HepG2 (cell line): ENCODE measurements around the gene MTPN.

Experiments used
- CHD2 ChIP-seq: IDR thresholded peaks from 2 replicates; pipeline ENCODE4 v1.6.1; 2011; ENCODE audit warnings: low read depth, low read length, improper control_type of control experiment
- CTCF ChIP-seq: sonication (generic); formaldehyde crosslinking; IDR thresholded peaks from 2 replicates; pipeline ENCODE4 v1.5.0; 2020; ENCODE audit warnings: mild to moderate bottlenecking, missing genetic modification reagents, moderate library complexity
- KAT2B ChIP-seq: fragments of 150-350 bp; IDR thresholded peaks from 2 replicates; pipeline ENCODE4 v1.6.1; 2014; ENCODE audit warnings: low read depth, low read length, borderline replicate concordance
- KLF11 ChIP-seq: IDR thresholded peaks from 2 replicates; pipeline ENCODE4 v1.6.1; 2016; ENCODE audit warnings: missing compliant biosample characterization
- POLR2A ChIP-seq, 2 experiments: IDR thresholded peaks; 2 replicates each; pipeline ENCODE4 v1.6.1; 2011; ENCODE audit warnings: low read depth in 2 of 2, low read length in 2 of 2, mild to moderate bottlenecking in 1 of 2, moderate library complexity in 1 of 2; ENCODE audit not compliant: insufficient read depth in 1 of 2
- POLR2AphosphoS5 ChIP-seq: IDR thresholded peaks from 2 replicates; pipeline ENCODE4 v1.6.1; 2012; ENCODE audit warnings: low read depth, low read length
- RAD21 ChIP-seq: fragments of 450-650 bp; formaldehyde crosslinking; IDR thresholded peaks from 2 replicates; pipeline ENCODE4 v1.5.0; 2020; ENCODE audit warnings: mild to moderate bottlenecking
- YY1 ChIP-seq: IDR thresholded peaks from 2 replicates; pipeline ENCODE4 v1.6.1; 2011; ENCODE audit warnings: low read length, low read depth, moderate library complexity, mild to moderate bottlenecking; ENCODE audit not compliant: insufficient read depth, insufficient replicate concordance
- ZNF180 ChIP-seq: sonication (generic); formaldehyde crosslinking; IDR thresholded peaks from 2 replicates; pipeline ENCODE4 v1.4.0; 2020; ENCODE audit warnings: low read depth, missing genetic modification reagents, borderline replicate concordance
- ZNF644 ChIP-seq: IDR thresholded peaks from 2 replicates; pipeline ENCODE4 v1.6.1; 2016; ENCODE audit warnings: low read depth
- ZNF839 ChIP-seq: sonication (generic); formaldehyde crosslinking; IDR thresholded peaks from 2 replicates; pipeline ENCODE4 v1.4.0; 2020; ENCODE audit warnings: missing genetic modification reagents, mild to moderate bottlenecking, borderline replicate concordance
- TF ChIP-seq, protein P1 (sequence below): fragments of 450-650 bp; IDR thresholded peaks from 2 replicates; pipeline ENCODE4 v1.6.1; 2016

GRCh38 chr7:136012238-136012637 is 35.1 kb upstream of the MTPN start:
- TF ChIP-seq ZNF644 (CRISPR knock-in tag) (no peak), POLR2AphosphoS5 (no peak), KAT2B (no peak), CTCF (CRISPR knock-in tag) (no peak), ZNF839 (CRISPR knock-in tag) (no peak), KLF11 (CRISPR knock-in tag) (no peak), CHD2 (no peak), POLR2A (IDR thresholded peaks at IDR 0.05; ENCODE audit: insufficient read depth in 1 of 2, low read depth in 2 of 2, low read length in 2 of 2) (no peak), YY1 (no peak), RAD21 (CRISPR knock-in tag) (no peak), ZNF180 (no peak)
- TF ChIP-seq, protein P1, sequence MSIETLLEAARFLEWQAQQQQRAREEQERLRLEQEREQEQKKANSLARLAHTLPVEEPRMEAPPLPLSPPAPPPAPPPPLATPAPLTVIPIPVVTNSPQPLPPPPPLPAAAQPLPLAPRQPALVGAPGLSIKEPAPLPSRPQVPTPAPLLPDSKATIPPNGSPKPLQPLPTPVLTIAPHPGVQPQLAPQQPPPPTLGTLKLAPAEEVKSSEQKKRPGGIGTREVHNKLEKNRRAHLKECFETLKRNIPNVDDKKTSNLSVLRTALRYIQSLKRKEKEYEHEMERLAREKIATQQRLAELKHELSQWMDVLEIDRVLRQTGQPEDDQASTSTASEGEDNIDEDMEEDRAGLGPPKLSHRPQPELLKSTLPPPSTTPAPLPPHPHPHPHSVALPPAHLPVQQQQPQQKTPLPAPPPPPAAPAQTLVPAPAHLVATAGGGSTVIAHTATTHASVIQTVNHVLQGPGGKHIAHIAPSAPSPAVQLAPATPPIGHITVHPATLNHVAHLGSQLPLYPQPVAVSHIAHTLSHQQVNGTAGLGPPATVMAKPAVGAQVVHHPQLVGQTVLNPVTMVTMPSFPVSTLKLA: no peak
